T-helper 1 cell (primary cell): ENCODE data around the gene DDX27.

Experiments used
- DNase-seq, 5 donors: peaks; one replicate each; pipeline ENCODE4 v3.0.0-alpha.2; 2012 to 2020

Gene DDX27

GRCh38 chr20:49278036-49278817 is 59.0 kb downstream of the DDX27 start, which contains the start of gene ZNFX1:
Gene ZNFX1, minus strand, starts transcription at chr20:49278057. Its CDS starts 2,218 bp downstream, at chr20:49275839.
- DNase-seq = peak; percentile 96 to 99 (median 98)

- no peak for DNase-seq
These were observed 59.8 kb downstream of the DDX27 start for GRCh38 chr20:49278818-49279676.

GRCh38 chr20:49279677-49280462 is 60.7 kb downstream of the DDX27 start:
- peak in 1 of 5 donors; percentile 46 for DNase-seq

GRCh38 chr20:49280463-49281058 is 61.3 kb downstream of the DDX27 start:
- DNase-seq = no peak

GRCh38 chr20:49281059-49281912 is 62.1 kb downstream of the DDX27 start:
- peak in 1 of 5 donors; percentile 29 for DNase-seq

- DNase-seq = no peak
These were observed 62.8 kb downstream of the DDX27 start for GRCh38 chr20:49281913-49282467.

- no peak for DNase-seq
These were observed 63.5 kb downstream of the DDX27 start for GRCh38 chr20:49282584-49283171.

GRCh38 chr20:49283176-49283702 is 64.0 kb downstream of the DDX27 start:
- DNase-seq = no peak

- no peak for DNase-seq
These were observed 64.7 kb downstream of the DDX27 start for GRCh38 chr20:49283703-49284625.

- no peak for DNase-seq
These were observed 65.6 kb downstream of the DDX27 start for GRCh38 chr20:49284818-49285217.

- DNase-seq = no peak
These were observed 66.0 kb downstream of the DDX27 start for GRCh38 chr20:49285233-49285668.

GRCh38 chr20:49285813-49286494 is 66.7 kb downstream of the DDX27 start:
- no peak for DNase-seq

GRCh38 chr20:49286689-49287551 is 67.7 kb downstream of the DDX27 start:
- DNase-seq = no peak

GRCh38 chr20:49287555-49288249 is 68.5 kb downstream of the DDX27 start:
- no peak for DNase-seq

- no peak for DNase-seq
These were observed 69.1 kb downstream of the DDX27 start for GRCh38 chr20:49288250-49288751.

GRCh38 chr20:49288784-49289696 is 69.8 kb downstream of the DDX27 start:
- DNase-seq = no peak
